ENCODE measurements around the gene CST7.

The CST7 gene

DNA sequence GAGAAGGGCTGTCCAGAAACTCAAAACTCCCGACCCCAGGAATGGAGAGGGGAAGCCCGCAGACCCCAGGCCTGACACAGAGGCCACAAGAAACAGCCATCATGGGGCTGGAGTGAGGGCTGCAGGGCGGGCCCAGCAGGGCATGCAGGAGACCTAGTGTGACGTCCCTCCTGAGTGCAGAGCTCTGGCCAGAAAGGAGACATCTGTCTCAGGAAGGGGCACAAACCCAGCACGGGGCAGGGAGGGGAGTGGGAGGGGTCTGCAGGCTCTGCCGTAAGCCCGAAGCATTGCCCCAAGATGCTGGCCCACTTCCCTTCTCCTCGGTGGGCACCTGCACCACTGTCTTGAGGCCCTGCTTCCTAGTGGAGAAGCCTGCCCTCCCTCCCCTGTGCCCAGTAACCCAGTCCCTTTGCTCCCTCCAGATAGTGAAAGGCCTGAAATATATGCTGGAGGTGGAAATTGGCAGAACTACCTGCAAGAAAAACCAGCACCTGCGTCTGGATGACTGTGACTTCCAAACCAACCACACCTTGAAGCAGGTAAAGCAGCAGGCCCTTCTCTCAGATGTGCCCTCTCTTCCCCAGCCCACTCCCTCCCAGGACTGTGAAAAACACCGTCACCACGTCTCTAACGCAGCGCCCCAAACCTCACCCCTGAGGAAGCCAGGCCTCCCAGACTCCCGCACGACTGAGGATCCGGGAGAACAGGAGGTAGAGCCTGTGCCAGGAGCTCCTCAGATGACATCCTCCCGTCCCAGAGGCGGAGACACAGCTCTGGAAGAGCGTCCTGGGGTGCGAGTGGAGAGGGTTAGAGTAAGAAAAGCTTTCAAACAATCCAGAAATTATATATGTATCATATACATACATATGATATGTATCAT is 9.7 kb downstream of the CST7 start:
- TF ChIP-seq, protein P1, sequence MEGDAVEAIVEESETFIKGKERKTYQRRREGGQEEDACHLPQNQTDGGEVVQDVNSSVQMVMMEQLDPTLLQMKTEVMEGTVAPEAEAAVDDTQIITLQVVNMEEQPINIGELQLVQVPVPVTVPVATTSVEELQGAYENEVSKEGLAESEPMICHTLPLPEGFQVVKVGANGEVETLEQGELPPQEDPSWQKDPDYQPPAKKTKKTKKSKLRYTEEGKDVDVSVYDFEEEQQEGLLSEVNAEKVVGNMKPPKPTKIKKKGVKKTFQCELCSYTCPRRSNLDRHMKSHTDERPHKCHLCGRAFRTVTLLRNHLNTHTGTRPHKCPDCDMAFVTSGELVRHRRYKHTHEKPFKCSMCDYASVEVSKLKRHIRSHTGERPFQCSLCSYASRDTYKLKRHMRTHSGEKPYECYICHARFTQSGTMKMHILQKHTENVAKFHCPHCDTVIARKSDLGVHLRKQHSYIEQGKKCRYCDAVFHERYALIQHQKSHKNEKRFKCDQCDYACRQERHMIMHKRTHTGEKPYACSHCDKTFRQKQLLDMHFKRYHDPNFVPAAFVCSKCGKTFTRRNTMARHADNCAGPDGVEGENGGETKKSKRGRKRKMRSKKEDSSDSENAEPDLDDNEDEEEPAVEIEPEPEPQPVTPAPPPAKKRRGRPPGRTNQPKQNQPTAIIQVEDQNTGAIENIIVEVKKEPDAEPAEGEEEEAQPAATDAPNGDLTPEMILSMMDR (IDR thresholded peaks at IDR 0.05; ENCODE audit: control insufficient read depth, extremely low read depth, insufficient read depth) = no peak
- no peak for DNase-seq (ENCODE audit: low read depth)
- no peak overlapping the region for H3K4me3 ChIP-seq (ENCODE audit: low read depth, low read length)

DNA sequence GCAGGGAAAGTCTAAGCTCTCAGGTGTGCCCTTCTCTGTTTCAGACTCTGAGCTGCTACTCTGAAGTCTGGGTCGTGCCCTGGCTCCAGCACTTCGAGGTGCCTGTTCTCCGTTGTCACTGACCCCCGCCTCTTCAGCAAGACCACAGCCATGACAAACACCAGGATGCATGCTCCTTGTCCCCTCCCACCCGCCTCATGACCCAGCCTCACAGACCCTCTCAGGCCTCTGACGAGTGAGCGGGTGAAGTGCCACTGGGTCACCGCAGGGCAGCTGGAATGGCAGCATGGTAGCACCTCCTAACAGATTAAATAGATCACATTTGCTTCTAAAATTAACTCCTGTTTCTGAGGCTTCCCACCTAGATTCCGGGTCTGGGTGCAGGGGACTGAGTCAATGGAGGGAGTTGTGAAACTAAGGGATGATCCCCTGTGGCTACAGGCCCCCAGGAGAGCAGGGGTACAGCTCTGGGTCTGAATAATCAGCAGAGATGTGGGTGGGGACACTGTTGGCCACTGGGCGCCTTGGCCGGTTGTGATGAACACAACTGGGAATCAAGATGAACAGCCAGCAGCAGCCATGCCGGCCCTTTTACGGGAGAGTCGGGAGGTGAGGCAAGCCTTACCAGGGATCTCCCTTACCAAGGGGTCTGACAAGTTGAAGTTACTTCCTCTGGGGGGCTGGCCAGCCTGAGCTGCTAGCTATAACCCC is 10.7 kb downstream of the CST7 start:
- TF ChIP-seq, protein P1 (IDR thresholded peaks at IDR 0.05; ENCODE audit: control insufficient read depth, extremely low read depth, insufficient read depth) = no peak
- no peak for DNase-seq (ENCODE audit: low read depth)
- no peak overlapping the region for H3K4me3 ChIP-seq (ENCODE audit: low read depth, low read length)

DNA sequence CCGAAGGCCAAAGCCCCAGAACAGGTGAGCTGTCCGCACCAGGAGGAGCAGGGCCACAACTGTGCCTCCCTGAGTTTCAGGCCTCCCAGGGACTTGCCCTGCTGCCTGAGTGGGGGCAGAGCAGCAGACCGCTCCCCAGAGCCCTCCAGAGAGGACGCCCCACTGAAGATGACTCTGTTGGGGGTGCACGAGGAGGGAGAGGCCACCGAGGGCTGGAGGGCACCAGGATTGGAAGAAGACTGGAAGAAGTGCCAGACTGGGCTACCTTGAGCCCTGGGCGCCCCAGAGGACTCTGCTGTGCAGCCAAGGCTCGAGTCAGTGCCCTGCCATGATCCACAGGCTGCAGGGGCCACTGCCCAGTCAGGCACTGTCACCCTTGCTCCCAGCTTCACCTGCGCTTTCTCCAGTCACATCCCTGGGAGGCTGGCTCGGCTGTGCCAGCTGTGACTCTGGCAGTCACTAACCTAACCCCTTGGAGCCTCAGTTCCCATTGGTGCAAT is 11.3 kb downstream of the CST7 start:
- H3K4me3 ChIP-seq (ENCODE audit: low read depth, low read length) = no peak overlapping the region
- no peak for DNase-seq (ENCODE audit: low read depth)
- TF ChIP-seq, protein P1 (IDR thresholded peaks at IDR 0.05; ENCODE audit: control insufficient read depth, extremely low read depth, insufficient read depth) = no peak

DNA sequence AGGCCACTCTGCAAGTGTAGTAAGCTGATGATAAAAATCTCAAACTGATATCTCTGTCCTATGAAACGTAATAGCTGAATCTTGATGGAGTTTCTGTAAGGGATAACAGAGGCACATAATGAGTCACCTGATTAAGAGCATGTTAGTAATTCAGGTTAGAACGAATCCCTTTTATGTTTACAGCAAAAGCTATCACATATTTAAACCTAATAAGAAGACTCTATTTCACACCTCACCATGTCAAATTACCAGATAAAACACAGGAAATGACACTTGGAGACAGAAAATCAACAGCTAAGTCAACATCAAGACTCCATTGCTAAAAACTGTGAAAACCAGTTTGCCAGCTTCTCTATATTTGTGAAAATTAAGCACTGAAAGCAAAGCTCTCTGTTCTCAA is 11.8 kb downstream of the CST7 start:
- no peak for DNase-seq (ENCODE audit: low read depth)
- TF ChIP-seq, protein P1 (IDR thresholded peaks at IDR 0.05; ENCODE audit: control insufficient read depth, extremely low read depth, insufficient read depth) = no peak
- H3K4me3 ChIP-seq (ENCODE audit: low read depth, low read length) = no peak overlapping the region

DNA sequence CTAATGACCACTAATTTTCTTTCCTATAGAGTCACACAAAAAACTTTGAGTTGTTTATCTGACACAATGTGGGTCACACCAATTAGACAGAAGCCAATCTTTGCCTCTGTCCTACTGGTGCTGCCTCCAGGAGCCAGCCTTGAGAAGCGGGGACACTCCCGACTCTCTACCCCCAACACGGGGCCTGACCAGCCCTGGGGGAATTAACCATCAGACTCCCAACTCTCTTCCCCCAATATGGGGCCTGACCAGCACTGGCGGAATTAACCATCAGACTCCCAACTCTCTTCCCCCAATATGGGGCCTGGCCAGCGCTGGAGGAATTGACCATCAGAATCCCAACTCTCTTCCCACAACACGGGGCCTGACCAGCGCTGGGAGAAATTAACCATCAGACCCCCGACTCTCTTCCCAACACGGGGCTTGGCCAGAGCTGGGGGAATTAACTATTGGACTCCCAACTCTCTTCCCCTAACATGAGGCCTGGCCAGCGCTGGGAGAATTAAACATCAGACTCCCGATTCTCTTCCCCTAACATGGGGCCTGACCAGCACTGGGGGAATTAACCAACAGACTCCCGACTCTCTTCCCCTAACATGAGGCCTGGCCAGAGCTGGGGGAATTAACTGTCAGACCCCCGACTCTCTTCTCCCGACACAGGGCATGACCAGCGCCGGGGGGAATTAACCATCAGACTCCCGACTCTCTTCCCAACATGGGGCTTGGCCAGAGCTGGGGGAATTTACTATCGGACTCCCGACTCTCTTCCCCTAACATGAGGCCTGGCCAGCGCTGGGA is 12.5 kb downstream of the CST7 start:
- TF ChIP-seq, protein P1 (IDR thresholded peaks at IDR 0.05; ENCODE audit: control insufficient read depth, extremely low read depth, insufficient read depth) = no peak
- no peak for DNase-seq (ENCODE audit: low read depth)
- no peak overlapping the region for H3K4me3 ChIP-seq (ENCODE audit: low read depth, low read length)

DNA sequence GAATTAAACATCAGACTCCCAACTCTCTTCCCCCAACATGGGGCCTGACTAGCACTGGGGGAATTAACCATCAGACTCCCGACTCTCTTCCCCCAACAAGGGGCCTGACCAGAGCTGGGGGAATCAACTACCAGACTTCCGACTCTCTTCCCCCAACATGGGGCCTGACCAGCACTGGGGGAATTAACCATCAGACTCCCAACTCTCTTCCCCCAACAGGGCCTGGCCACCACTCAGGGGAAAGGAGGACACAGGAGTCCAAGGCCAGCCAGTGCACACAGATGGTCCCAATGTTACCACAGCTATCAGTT is 13.1 kb downstream of the CST7 start:
- TF ChIP-seq, protein P1 (IDR thresholded peaks at IDR 0.05; ENCODE audit: control insufficient read depth, extremely low read depth, insufficient read depth) = no peak
- no peak for DNase-seq (ENCODE audit: low read depth)
- H3K4me3 ChIP-seq (ENCODE audit: low read depth, low read length) = no peak overlapping the region

All from LNCaP clone FGC (cell line).